ENCODE results near the gene TTC3. TPM values are rescaled to one million over a fixed set of nuclear protein-coding genes. Genes with fewer than 3 reads are reported as not detected.

TTC3 gene
- total RNA-seq, 1 experiment from 2014 or later = 71.5 TPM

DNA sequence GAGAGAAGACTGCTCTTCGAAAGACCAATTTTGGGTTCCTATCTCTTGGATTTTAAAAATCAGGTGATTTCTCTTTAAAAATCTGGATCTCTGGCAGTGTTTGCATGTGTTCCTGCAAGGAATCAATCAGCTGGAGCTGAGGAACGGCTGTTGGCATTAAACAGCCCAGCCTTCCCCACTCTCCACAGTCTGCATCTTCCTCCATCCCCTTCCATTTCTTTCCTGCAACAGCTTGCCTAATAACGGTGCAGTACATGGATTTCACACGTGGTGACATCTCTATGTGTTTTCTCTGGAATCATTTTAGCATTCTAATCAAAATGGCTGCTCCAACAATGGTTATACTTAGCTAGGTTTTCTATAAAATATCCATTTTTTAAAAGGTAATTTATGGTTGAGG, 46.6 kb upstream of the TTC3 start:
- TF ChIP-seq SRF (IDR thresholded peaks at IDR 0.05; ENCODE audit: low read depth) (no peak), RAD21 (IDR thresholded peaks at IDR 0.05; ENCODE audit: low read depth) (no peak), CBX3 (IDR thresholded peaks at IDR 0.05; ENCODE audit: low read depth) (no peak), ATF3 (IDR thresholded peaks at IDR 0.05) (no peak), SP1 (IDR thresholded peaks at IDR 0.05; ENCODE audit: low read depth) (no peak), EZH2 (IDR thresholded peaks at IDR 0.05) (no peak), JUND (IDR thresholded peaks at IDR 0.05) (no peak), EGR1 (IDR thresholded peaks at IDR 0.05; ENCODE audit: low read depth) (no peak), CTCF (IDR thresholded peaks at IDR 0.05 in 2 of 3, conservative IDR thresholded peaks at IDR 0.05 in 1 of 3; ENCODE audit: borderline replicate concordance in 1 of 3, insufficient read depth in 1 of 3, low read depth in 2 of 3, low read length in 2 of 3) (no peak), REST (IDR thresholded peaks at IDR 0.05; ENCODE audit: low read depth) (no peak), YY1 (IDR thresholded peaks at IDR 0.05; ENCODE audit: extremely low read depth, insufficient replicate concordance, low read depth, low read length) (no peak), FOSL1 (IDR thresholded peaks at IDR 0.05; ENCODE audit: low read depth) (no peak), ELF1 (IDR thresholded peaks at IDR 0.05; ENCODE audit: borderline replicate concordance, low read depth) (no peak), ZNF274 (IDR thresholded peaks at IDR 0.05; ENCODE audit: low read depth, low read length) (no peak), CEBPB (IDR thresholded peaks at IDR 0.05; ENCODE audit: low read depth) (no peak)
- POLR2A ChIA-PET = no interaction called here
- Histone ChIP-seq H3K36me3 (ENCODE audit: control insufficient read depth in 1 of 2, insufficient read depth in 2 of 2, low read length in 2 of 2) (no peaks in the 10 kb centered on the region), H3K27me3 (ENCODE audit: insufficient read depth, low read length) (no peaks in the 10 kb centered on the region), H3K79me2 (ENCODE audit: insufficient read depth, low read length) (no peaks in the 10 kb centered on the region), H3K4me3 (replicated peaks in 1 of 2; ENCODE audit: low read depth in 1 of 2, low read length in 2 of 2) (no peak overlapping the region), H3K4me2 (ENCODE audit: low read length) (no peak overlapping the region), H3K27ac (ENCODE audit: low read depth, low read length) (no peak overlapping the region), H3K9me2 (ENCODE audit: insufficient read depth) (no peaks in the 10 kb centered on the region), H2AFZ (ENCODE audit: low read depth, low read length, poor library complexity, severe bottlenecking) (peak overlapping the region; percentile 76), H3K4me1 (ENCODE audit: control insufficient read depth in 1 of 2, insufficient read depth in 2 of 2, low read length in 2 of 2) (no peaks in the 10 kb centered on the region), H4K20me1 (ENCODE audit: insufficient read depth) (no peaks in the 10 kb centered on the region), H3K9me3 (ENCODE audit: control insufficient read depth in 1 of 2, insufficient read depth in 1 of 2, low read depth in 1 of 2, low read length in 2 of 2) (no peaks in the 10 kb centered on the region), H3K9ac (ENCODE audit: low read length) (no peak overlapping the region)
- RAD21 ChIA-PET (ENCODE audit: low non-redundant PET in 1 of 2, low total read pairs in 2 of 2, uncharacterized antibody in 2 of 2, unreplicated experiment in 2 of 2) = no interaction called here
- CTCF ChIA-PET = interaction anchor here (1.1 to 1.3 kb wide), 2 partner anchors 17 kb away, joined by 3 to 5 read pairs; no protein-coding TSS in a partner anchor
- no peak for DNase-seq (ENCODE audit: low read depth, low spot score)
- BruUV-seq (replicated peaks) = no TSS peak
- intact Hi-C loops (cut with micrococcal nuclease) = no loop called here
- no peak for ATAC-seq

Data from HCT116 (cell line).